Jurkat, Clone E6-1 (cell line): ENCODE data around the gene ZNF32.
"Not testable (repeated sequence)": the region's sequence is repeated elsewhere in the genome, so short reads cannot be mapped to it uniquely, and the experiment has no call there.

Source experiments
- DNase-seq: peaks from one replicate; pipeline ENCODE4 v3.0.0-alpha.2; 2011; ENCODE audit warnings: low read depth, low spot score
- H3K4me3 ChIP-seq: 2 replicates; pipeline ENCODE4 v1.5.1; 2011; ENCODE audit warnings: mild to moderate bottlenecking, low read length, control low read depth, moderate library complexity

The ZNF32 gene

DNA sequence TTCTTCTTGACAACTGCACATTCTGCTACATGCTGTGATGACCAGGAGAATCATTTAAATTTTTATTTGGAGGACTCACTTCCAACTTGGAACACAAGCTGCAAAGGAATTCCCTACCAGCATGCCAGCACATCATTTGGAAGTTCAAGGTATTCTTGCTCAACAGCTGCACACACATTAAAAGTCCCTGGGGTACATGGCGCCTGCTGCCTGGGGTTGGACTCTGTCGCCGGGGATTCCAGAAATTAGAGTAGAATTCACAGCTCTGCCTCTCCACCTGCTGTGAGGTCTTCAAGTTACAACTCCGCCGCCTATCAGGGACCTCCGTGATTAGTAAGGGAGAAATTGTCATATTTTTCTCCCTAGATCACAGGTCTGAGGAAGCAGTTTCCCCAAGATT is 1.1 kb downstream of the ZNF32 start:
- no peak for DNase-seq
- H3K4me3 ChIP-seq: peak overlapping the region; percentile 48

DNA sequence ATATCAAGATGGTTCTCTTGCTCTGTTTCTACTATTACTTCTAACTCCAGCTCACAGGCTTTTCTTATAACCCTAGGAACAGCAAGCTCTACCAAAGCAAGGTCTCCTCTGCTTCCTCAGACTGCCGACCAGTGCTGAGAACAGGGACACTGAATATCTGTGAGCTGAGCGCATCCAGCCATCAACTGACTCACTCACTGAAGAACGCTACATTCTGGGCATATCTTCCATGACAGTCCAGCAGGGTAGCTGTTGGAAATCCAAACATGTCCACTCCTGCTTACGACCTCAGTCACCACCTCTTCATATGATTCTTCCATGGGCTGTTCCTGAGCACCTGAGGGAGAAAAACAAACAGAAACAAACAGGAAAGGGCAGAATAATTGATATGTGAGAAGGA is 2.8 kb downstream of the ZNF32 start:
- no peak overlapping the region for H3K4me3 ChIP-seq
- no peak for DNase-seq

DNA sequence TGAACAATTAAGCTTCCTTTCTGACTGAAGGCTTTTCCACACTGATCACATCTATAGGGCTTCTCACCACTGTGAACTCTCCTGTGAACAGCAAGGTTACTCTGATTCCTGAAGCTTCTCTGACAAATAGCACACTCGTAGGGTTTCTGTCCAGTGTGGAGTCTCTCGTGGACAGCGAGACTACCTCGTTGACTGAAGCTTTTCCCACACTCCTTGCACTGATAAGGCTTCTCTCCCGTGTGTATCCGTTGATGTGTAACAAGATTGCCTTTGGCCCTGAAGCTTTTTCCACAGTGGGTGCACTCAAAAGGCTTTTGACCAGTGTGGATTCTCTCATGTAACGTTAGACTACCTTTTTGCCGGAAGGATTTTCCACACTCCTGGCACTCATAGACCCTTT is 4.4 kb downstream of the ZNF32 start:
- no peak overlapping the region for H3K4me3 ChIP-seq
- DNase-seq: no peak

DNA sequence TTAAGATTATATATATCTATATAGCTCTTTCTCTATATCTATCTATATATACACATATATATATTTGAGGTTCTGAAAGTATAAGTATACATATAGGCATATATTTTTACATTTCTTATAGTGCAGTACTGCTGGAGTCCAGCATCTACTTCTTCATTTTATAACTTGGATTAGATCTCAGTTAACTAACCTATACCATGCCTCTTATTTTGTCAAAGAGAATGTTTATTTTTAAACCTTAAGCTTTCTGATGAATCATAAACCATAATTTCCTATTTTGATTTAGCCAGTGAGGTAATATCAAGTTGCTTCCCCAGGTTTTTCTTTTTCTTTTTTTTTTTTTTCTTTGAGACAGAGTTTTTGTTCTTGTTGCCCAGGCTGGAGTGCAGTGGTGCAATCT is 8.1 kb downstream of the ZNF32 start:
- DNase-seq: no peak
- no peak overlapping the region for H3K4me3 ChIP-seq

DNA sequence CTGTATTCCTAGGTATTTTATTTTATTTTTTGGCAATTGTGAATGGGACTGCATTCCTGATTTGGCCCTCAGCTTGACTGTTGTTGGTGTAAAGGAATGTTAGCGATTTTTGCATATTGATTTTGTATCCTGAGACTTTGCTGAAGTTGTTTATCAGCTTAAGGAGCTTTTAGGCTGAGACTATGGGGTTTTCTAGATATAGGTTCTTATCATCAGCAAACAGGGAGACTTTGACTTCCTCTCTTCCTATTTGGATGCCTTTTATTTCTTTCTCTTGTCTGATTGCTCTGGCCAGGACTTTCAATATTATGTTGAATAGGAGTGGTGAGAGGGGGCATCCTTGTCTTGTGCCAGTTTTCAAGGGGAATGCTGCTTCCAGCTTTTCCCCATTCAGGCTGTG is 12.9 kb downstream of the ZNF32 start:
- H3K4me3 ChIP-seq, DNase-seq: not testable (repeated sequence)

DNA sequence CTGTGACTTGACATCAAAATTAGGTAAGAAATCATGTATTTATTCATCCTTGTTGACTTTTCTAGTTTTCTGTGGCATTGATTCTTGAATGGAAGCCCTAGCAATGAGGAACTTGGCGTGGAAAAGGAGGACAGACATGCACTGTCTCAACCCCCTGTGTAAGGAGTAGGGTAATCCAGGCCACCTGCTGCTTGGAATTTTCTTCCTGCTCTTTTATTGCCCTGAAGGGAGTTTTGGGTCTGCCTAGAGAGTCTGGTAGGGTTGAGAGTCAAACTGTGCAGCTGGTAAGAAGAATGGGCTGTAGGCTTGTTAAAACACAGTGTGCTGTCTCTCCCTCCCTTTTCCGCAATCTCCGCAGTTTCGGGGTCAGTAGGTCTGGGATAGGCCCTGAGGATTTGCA is 19.7 kb downstream of the ZNF32 start:
- H3K4me3 ChIP-seq: no peak overlapping the region
- no peak for DNase-seq

DNA sequence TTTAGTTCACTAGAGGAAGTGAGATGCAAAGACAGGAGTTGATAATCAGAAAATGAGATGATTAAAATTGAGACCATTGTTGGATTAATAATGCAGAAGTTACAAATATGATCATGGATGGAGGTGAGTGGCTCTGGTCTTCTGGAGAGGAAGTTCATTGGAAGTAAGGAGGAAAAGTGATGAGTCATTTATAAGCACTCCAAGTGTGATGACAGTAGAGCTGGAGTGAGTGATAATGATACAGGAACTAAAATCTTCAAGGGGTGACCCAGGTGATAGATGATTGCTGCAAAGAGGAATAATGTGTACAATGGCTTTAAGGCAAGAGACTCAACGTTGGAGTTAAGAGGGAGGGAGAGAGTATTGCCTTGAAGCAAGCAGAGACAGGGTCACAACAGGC is 20.7 kb downstream of the ZNF32 start:
- DNase-seq: no peak
- H3K4me3 ChIP-seq: no peak overlapping the region

DNA sequence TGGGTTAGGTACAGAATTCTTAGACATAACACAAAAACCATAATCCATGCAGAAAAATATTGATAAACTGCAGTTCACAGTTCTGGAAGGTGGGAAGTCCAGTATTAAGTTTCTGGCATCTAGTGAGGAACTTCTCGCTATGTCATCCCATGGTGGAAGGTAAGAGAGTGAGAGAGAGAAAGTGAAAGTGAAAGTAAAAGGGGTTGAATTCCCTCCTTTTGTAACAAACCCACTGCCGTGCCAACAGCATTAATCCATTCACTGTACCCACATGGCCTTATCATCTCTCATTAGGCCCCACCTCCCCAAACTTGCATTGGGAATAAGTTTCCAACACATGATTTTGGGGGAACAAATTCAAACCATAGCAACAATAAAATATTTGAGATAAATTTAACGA is 25.3 kb downstream of the ZNF32 start:
- no peak overlapping the region for H3K4me3 ChIP-seq
- DNase-seq: peak; percentile 50

DNA sequence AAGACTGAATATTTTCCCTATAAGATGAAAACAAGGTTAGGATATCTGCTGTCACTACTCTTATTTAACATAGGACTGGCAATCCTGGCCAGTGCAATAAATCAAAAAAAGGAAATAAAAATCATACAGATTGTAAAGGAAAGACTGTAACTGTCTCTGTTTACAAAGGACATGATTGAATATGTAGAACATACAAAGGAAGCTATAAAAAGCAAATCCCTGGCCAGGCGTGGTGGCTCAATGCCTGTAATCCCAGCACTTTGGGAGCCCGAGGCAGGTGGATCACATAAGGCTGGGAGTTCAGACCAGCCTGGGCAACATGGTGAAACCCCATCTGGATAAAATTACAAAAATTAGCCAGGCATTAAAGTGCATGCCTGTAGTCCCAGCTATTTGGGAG is 26.6 kb downstream of the ZNF32 start:
- no peak for DNase-seq
- no peak overlapping the region for H3K4me3 ChIP-seq

DNA sequence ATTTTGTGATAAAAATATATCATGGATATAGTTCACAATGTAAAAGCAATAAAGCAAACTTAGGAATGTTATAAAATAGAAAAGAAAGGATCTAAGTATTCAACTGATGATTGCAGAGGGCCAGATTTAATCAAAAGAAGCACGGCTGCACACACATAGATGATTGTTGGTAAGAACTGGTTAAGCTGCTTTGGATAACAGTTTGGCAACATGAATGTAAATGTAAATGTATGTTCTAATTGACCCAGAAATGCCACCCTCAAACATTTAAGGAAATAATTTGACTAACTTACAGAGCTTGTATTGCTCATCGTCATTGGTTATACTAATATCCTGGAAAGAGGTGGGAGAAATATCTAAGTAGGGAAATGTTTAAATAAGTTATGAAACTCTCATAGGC is 29.3 kb downstream of the ZNF32 start:
- H3K4me3 ChIP-seq: no peak overlapping the region
- no peak for DNase-seq

DNA sequence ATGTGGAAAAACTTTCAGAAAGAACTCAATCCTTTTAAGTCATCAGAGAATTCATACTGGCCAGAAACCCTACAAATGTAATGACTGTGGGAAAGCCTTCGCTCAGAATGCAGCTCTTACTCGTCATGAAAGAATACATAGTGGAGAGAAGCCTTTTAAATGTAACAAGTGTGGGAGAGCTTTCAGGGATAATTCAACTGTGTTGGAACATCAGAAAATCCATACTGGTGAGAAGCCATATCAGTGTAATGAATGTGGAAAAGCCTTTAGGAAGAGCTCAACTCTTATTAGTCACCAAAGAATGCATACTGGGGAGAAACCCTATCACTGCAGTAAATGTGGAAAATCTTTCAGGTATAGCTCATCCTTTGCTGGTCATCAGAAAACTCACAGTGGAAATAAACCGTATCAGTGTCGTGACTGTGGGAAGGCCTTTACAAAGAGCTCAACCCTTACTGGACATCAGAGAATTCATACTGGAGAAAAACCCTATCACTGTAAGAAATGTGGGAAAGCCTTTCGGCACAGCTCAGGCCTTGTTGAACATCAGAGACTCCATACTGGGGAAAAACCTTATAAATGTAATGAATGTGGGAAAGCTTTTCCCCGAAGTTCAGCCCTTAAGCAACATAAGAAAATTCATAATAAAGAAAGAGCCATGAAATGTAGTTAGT is 31.8 kb downstream of the ZNF32 start:
- no peak overlapping the region for H3K4me3 ChIP-seq
- no peak for DNase-seq

DNA sequence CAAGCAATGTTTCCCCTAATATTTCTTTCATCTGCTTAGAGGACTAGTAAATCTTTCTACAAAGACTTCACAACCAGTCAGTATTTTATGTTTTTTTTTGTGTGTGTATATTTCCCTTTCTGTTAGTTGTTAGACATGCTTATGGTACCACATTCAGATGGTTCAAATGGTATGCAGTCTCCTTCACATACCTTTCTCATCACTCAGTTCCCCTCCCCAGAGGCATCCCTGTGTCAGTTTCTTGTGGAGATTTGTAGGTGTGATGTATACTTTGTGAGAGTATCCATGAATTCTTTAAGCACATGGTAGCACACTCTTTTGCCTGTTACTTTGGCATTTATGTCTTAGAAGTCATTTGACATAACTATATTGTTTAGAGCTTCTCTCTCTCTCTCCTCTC is 38.0 kb downstream of the ZNF32 start:
- no peak overlapping the region for H3K4me3 ChIP-seq
- no peak for DNase-seq

DNA sequence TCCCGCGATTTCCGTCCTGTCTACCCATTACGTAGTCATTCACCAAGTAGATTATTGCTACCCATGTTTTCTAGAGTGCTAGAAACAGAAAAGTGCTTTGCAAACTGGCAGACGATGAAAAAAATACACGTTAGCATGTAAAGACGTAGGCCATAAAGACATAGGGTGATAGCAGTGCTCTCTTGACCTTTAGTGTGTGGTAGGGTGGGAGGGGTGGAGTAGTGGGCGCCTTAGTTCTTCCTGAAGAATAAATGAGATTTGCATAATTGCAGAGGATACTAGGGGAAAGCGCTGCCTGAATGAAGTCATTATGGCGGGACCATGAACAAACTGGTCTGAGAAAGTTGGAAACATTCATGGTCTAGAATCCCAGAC is 41.5 kb downstream of the ZNF32 start:
- no peak for DNase-seq
- H3K4me3 ChIP-seq: peak overlapping the region; percentile 51; the same call in 1 of the 2 replicates

DNA sequence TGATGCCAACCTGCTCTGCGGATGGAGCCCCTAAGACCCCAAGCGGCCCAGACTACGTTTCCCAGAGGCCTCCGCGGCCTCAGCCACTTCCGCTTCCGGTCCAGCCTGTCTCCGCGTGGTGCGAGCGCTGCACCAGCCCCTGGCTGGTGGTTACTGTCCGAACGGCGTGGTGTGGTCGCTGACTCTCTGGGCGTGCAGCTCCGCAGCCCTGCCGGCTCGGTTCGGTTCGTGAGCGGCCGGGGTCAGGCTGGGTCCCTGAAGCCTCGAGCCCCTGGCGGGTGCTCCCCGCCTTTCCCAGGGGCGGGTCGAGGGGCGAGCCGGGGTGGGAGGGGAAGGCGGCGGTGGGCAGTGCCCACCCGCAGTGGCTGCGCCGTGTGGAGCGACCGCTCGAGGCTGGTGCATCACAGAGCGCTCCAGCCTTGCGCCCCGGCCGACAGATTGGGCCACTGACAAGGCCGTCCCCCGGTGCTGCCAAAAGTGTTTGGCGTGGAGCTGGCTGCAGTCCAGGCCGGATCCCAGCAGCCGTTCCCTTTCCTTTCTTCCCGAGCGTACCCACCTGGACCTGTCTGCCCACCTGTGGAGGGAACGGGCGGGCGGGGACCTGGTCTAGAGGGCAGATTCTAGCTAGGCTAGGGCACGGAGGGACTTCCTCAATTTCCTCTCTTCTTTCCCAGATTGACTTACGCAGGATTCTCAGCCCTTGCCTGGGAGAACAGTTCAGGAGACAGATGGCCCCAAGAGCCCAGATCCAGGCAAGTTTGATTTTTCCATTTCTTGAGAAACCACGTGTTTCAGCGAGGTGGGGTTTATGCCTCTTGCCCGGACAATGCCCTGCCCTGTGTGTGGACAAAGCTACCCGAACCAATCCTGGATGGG is 42.1 kb downstream of the ZNF32 start, which contains the start of gene ZNF485:
Gene ZNF485 (plus strand): TSS at position 116 of the 876 bp plus-strand sequence. CDS start 613 bp downstream, at position 729.
- DNase-seq: peak; percentile 26
- H3K4me3 ChIP-seq: peak within 1 kb of the TSS; percentile 51

DNA sequence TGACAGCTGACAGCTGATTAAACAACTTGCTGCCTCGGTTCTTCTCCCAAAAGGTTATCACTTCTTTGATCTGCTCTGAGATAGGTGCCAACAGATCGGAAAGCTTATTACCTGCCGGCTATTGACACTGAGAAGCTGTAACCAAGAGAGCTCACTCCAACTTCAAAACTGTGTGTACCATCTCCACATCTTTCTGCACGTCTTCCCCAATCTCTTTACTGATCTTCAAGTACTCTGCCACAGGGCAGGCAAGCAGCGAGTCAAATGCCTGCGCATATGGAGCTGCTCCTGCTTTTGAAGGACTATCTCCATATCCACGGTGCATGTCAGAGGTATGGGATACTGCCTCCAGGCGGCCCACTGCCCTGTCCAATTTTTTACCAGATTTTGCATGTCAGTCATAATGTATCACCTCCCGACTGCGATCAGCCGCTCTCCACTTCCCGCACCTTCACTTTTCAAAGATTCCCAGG is 42.8 kb downstream of the ZNF32 start:
- DNase-seq: no peak
- peak overlapping the region; percentile 51; the same call in 1 of the 2 replicates for H3K4me3 ChIP-seq

DNA sequence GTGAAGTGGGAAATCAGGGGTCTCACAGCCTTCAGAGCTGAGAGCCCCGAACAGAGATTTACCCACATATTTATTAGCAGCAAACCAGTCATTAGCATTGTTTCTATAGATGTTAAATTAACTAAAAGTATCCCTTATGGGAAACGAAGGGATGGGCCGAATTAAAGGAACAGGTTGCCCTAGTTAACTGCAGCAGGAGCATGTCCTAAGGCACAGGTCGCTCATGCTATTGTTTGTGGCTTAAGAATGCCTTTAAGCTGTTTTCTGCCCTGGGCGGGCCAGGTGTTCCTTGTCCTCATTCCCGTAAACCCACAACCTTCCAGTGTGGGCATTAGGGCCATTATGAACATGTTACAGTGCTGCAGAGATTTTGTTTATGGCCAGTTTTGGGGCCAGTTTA is 47.1 kb downstream of the ZNF32 start:
- not testable (repeated sequence) for DNase-seq, H3K4me3 ChIP-seq

DNA sequence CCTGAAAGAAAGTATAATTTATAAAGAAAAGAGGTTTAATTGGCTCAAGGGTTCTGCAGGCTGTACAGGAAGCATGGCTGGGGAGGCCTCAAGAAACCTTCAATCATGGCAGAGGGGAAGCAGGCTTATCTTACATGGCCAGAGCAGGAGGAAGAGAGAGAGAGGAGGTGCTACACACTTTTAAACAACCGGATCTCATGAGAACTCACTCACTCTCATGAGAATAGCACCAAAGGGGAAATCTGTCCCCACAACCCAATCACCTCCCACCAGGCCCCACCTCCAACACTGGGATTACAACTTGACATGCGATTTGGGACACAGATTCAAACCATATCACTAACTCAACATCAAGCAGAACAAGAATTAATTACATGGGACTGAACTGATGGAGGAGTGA is 49.3 kb downstream of the ZNF32 start:
- H3K4me3 ChIP-seq: no peak overlapping the region
- DNase-seq: peak; percentile 33

DNA sequence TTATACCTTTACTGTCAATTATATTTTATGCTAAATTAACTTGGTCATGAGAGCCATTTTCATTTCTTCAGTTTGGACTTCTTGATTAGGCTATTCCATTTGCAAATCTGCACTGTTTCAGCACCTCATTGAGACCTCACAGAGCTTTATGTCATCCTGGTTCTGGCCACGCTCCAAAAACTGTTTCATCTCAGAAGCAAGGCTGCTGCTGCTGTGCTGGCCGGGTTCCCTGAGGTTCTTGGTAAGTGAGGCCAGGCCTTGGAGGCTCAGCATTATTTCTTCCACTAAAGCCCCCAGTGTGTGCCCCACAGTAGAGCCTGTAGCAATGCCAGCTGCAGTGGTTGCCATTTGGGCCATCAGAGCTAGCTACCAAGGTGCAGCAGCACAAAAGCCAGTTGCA is 50.2 kb downstream of the ZNF32 start:
- no peak overlapping the region for H3K4me3 ChIP-seq
- DNase-seq: no peak

DNA sequence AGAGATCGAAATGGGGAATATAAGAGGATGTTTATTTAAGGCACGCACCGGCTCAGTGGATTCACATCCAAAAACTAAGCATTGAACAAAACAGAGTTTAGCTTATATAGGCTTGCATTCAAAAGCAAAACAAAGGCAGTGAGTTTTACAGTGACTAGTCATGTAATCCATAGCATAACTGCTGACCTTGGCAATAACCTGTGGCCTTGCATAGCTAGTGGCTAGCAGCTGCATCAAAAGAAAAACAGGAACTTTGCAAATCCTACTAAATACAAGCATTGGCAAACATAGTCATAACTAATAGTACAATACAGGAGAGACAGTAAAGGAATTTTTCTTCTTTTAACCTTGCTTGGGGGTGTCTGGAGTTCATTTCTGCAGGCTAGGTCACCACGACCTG is 52.1 kb downstream of the ZNF32 start:
- DNase-seq: no peak
- H3K4me3 ChIP-seq: no peak overlapping the region

DNA sequence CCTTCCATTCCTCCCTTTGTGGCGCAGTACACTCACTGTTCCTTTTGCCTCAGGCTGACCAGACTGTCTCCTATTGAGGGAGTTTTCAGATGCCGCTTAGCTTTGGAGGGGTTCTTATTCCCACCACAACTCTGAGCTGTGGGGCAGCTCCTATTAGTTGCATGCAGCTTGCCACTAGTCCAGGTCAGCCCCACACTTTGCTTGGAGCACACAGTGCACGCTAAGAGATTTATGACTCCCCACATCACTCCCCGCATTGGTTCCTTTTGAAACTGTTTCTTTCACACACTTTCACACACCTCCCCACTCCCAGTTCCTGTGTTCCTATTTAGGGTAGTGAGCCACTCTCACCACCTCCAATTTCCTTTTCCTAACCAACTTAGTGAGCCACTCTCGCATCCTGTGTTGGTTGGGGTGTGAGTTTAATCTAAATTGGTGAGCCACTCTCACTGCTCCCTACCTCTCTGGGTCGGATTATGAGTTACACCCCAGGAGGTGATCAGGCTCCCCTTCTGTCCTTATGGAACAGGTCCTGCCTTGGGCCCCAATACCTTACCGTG is 52.9 kb downstream of the ZNF32 start:
- DNase-seq: peak; percentile 57
- H3K4me3 ChIP-seq: peak overlapping the region; percentile 8
